ENCODE data around the gene ATP2A3.

GRCh38 chr17:3998436-3998835, 34.2 kb upstream of the ATP2A3 start:
- TF ChIP-seq CTCF (IDR thresholded peaks at IDR 0.05; ENCODE audit: insufficient read depth, low read depth, low read length) (no peak), EZH2 (IDR thresholded peaks at IDR 0.05; ENCODE audit: insufficient read depth, low read length) (no peak)

Measured in astrocyte (in vitro differentiated cells and primary cell).